D341Med (cell line): ENCODE measurements around the gene ABCC1.
"Not testable (repeated sequence)": the region's sequence is repeated elsewhere in the genome, so short reads cannot be mapped to it uniquely, and the experiment has no call there.

Experiments used
- DNase-seq: peaks from one replicate; pipeline ENCODE4 v3.0.0; 2012; ENCODE audit warnings: low spot score

Gene ABCC1

GRCh38 chr16:15967655-15968315 lies 18.4 kb downstream of the ABCC1 start:
- no peak for DNase-seq

- no peak for DNase-seq
Observed at GRCh38 chr16:15970202-15970601, 20.8 kb downstream of the ABCC1 start.

- DNase-seq = no peak
Observed at GRCh38 chr16:15970743-15971439, 21.5 kb downstream of the ABCC1 start.

GRCh38 chr16:15971440-15971815 lies 22.0 kb downstream of the ABCC1 start:
- DNase-seq = no peak

- no peak for DNase-seq
Observed at GRCh38 chr16:15972046-15972868, 22.8 kb downstream of the ABCC1 start.

- no peak for DNase-seq
Observed at GRCh38 chr16:15973421-15973820, 24.0 kb downstream of the ABCC1 start.

GRCh38 chr16:15974057-15974456 lies 24.6 kb downstream of the ABCC1 start:
- no peak for DNase-seq

- DNase-seq = no peak
Observed at GRCh38 chr16:15975172-15975571, 25.8 kb downstream of the ABCC1 start.

- peak; percentile 56 for DNase-seq
Observed at GRCh38 chr16:15976225-15976812, 26.9 kb downstream of the ABCC1 start.

GRCh38 chr16:15976929-15977637 lies 27.7 kb downstream of the ABCC1 start:
- no peak for DNase-seq

- DNase-seq = no peak
Observed at GRCh38 chr16:15979801-15980200, 30.4 kb downstream of the ABCC1 start.

GRCh38 chr16:15980329-15980728 lies 30.9 kb downstream of the ABCC1 start:
- no peak for DNase-seq

- no peak for DNase-seq
Observed at GRCh38 chr16:15981382-15981781, 32.0 kb downstream of the ABCC1 start.

GRCh38 chr16:15982194-15982915 lies 32.9 kb downstream of the ABCC1 start:
- not testable (repeated sequence) for DNase-seq

- DNase-seq = no peak
Observed at GRCh38 chr16:15983898-15984297, 34.5 kb downstream of the ABCC1 start.

GRCh38 chr16:15985144-15985543 lies 35.7 kb downstream of the ABCC1 start:
- DNase-seq = no peak

- DNase-seq = no peak
Observed at GRCh38 chr16:15986261-15986660, 36.8 kb downstream of the ABCC1 start.

GRCh38 chr16:15988268-15989013 lies 39.0 kb downstream of the ABCC1 start:
- no peak for DNase-seq

GRCh38 chr16:15990902-15991301 lies 41.5 kb downstream of the ABCC1 start:
- DNase-seq = no peak

GRCh38 chr16:15993128-15993527 lies 43.7 kb downstream of the ABCC1 start:
- DNase-seq = no peak

- DNase-seq = no peak
Observed at GRCh38 chr16:15993541-15993940, 44.1 kb downstream of the ABCC1 start.
